Left lung (tissue), 10 donors: ENCODE data around the gene SHLD1. TPM values are rescaled to one million over a fixed set of nuclear protein-coding genes. Genes with fewer than 3 reads are reported as not detected.

Experiments
- ATAC-seq: fragments of 200-7000 bp; cut with Tn5 transposase; one replicate; pipeline ENCODE4 v1.9.1; 2020; ENCODE audit warnings: moderate library complexity
- DNase-seq, 4 donors: peaks; one replicate each; pipeline ENCODE4 v3.0.0-alpha.2; 2013 to 2020
- H3K27ac ChIP-seq, 2 donors: fragments of 200-600 bp; sonication (generic) in 1 of 2; one replicate each; pipeline versions ENCODE4 v1.5.0 to v1.8.0; 2020 to 2021
- H3K27me3 ChIP-seq, 2 donors: fragments of 200-600 bp; sonication (generic) in 1 of 2; one replicate each; pipeline versions ENCODE4 v1.5.0 to v1.8.0; 2020 to 2021
- H3K36me3 ChIP-seq, 2 donors: fragments of 200-600 bp; sonication (generic) in 1 of 2; one replicate each; pipeline versions ENCODE4 v1.5.0 to v1.8.0; 2020 to 2021
- H3K4me1 ChIP-seq, 2 donors: fragments of 200-600 bp; one replicate each; pipeline ENCODE4 v1.8.0; 2021
- H3K4me3 ChIP-seq, 2 donors: fragments of 200-600 bp; sonication (generic) in 1 of 2; one replicate each; pipeline versions ENCODE4 v1.5.0 to v1.8.0; 2020 to 2021; ENCODE audit warnings: mild to moderate bottlenecking in 1 of 2
- H3K9me3 ChIP-seq, 2 donors: fragments of 200-600 bp; sonication (generic) in 1 of 2; one replicate each; pipeline versions ENCODE4 v1.5.0 to v1.8.0; 2020 to 2021
- CTCF ChIP-seq, 2 donors: fragments of 200-600 bp; sonication (generic) in 1 of 2; IDR thresholded peaks; one replicate each; pipeline versions ENCODE4 v1.5.0 to v1.8.0; 2021; ENCODE audit warnings: antibody characterized with exemption in 2 of 2
- intact Hi-C, 2 donors: fragments of 100-400 bp; cut with DNase I; formaldehyde crosslinking; loops; one replicate each; pipeline versions ENCODE4 v1.11.2 to v1.14.2; 2022
- polyA plus RNA-seq, 6 donors: library from polyadenylated mRNA; unstranded; fragments of 120-200 nt; gene quantifications; one replicate each; pipeline ENCODE4 v1.2.1, GENCODE V29; 2013; ENCODE audit not compliant: insufficient read length in 6 of 6
- total RNA-seq, 2 donors: library from RNA; stranded (reverse); fragmentation: NEBNext Ultra II Directional; extraction: Animal tissue kit (Norgen Biotek cat#: 25700); gene quantifications; one replicate each; pipeline ENCODE4 v1.2.1, GENCODE V29; 2021
- donor health status: DM: no; HTN: yes; CAD: no.
- donor health status: DM: no; HTN: no; CAD: no.

The SHLD1 gene
- total and polyA plus RNA-seq, 8 donors = 5.4 to 8.9 (median 7.7) TPM

GRCh38 chr20:5842465-5842864 is 92.3 kb downstream of the SHLD1 start:
- Histone ChIP-seq H3K4me1 (no peaks in the 10 kb centered on the region), H3K27ac (no peak overlapping the region), H3K9me3 (no peaks in the 10 kb centered on the region), H3K4me3 (no peak overlapping the region), H3K27me3 (no peaks in the 10 kb centered on the region), H3K36me3 (no peaks in the 10 kb centered on the region)
- TF ChIP-seq CTCF (IDR thresholded peaks at IDR 0.05) = no peak
- ATAC-seq (no peak), DNase-seq (no peak)
- intact Hi-C loops = no loop called here

- DNase-seq (no peak), ATAC-seq (no peak)
- no peak for TF ChIP-seq CTCF (IDR thresholded peaks at IDR 0.05)
- intact Hi-C loops = no loop called here
- Histone ChIP-seq H3K27ac (no peak overlapping the region), H3K27me3 (no peaks in the 10 kb centered on the region), H3K4me1 (no peaks in the 10 kb centered on the region), H3K36me3 (no peaks in the 10 kb centered on the region), H3K4me3 (no peak overlapping the region), H3K9me3 (no peaks in the 10 kb centered on the region)
These were observed 92.9 kb downstream of the SHLD1 start for GRCh38 chr20:5843054-5843592.

GRCh38 chr20:5844063-5844681 is 94.0 kb downstream of the SHLD1 start:
- Histone ChIP-seq H3K27ac (no peak overlapping the region), H3K36me3 (no peaks in the 10 kb centered on the region), H3K4me1 (peaks cover 0 to 5% of the 10 kb centered on the region in 2 donors), H3K27me3 (no peaks in the 10 kb centered on the region), H3K9me3 (no peaks in the 10 kb centered on the region), H3K4me3 (no peak overlapping the region)
- TF ChIP-seq CTCF (IDR thresholded peaks at IDR 0.05) = no peak
- ATAC-seq = no peak
- no peak for DNase-seq
- intact Hi-C loops = no loop called here

GRCh38 chr20:5845681-5846615 is 95.7 kb downstream of the SHLD1 start:
- peak; percentile 30 for ATAC-seq
- H3K9me3 ChIP-seq = no peaks in the 10 kb centered on the region
- H3K4me1 ChIP-seq = peaks cover 0 to 5% of the 10 kb centered on the region in 2 donors
- intact Hi-C loops = no loop called here
- no peak overlapping the region for H3K4me3 ChIP-seq
- H3K27ac ChIP-seq = no peak overlapping the region
- peak in 2 of 4 donors; percentile 68 to 71 for DNase-seq
- H3K27me3 ChIP-seq = no peaks in the 10 kb centered on the region
- no peak for TF ChIP-seq CTCF (IDR thresholded peaks at IDR 0.05)
- no peaks in the 10 kb centered on the region for H3K36me3 ChIP-seq
